ENCODE data around the gene DCLK1. TPM values are rescaled to one million over a fixed set of nuclear protein-coding genes. Genes with fewer than 3 reads are reported as not detected.

The DCLK1 gene
- total RNA-seq, 4 donors from 2014 or later, result 21.3 to 63.8 (median 40.9) TPM

DNA sequence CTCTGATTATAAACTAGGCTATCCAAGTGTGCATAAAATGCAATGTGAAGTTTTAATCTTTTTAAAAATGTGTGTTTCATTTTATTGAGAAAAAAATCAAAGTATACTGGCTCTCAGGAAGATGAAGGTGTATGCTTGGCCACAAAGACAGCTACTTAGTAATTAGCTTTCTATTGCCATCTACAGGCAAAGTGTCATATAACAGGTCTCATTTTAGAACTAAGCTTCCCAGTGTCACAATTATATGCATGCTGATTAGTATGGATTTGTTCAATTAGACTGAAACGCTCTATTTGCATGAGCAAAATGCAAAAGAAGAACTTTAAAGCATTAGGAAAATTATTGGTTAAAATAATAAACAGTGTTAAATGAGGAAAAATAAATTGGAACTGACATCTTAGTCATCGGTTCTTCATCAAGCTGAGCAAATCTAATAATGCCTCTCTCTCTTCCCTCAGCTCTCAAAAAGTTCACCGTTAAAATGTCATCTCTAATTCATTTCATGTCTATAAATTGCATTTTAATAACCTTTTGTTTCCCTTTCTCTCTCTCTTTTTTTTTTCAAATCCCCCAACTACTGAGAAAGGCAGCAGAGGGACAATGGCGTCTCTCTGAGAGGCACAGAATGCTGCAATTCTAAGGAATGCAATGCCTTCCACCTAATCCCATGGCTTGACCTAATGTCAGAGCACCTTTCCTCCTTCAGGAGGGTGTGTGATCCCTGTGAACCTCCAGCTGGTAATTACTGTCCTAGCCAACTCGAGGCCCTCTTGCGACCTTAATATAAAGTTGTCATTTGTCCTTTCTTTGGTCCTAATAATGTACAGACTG lies 341.6 kb downstream of the DCLK1 start:
- Histone ChIP-seq H3K36me3 (no peaks in the 10 kb centered on the region), H3K4me3 (no peak overlapping the region), H3K27ac (no peak overlapping the region), H3K9me3 (no peaks in the 10 kb centered on the region), H3K27me3 (no peaks in the 10 kb centered on the region), H3K4me1 (peaks cover 0 to 5% (median 0%) of the 10 kb centered on the region in 4 donors)
- 62 to 67% methylated on average over 6 of the region's 6 CpGs for WGBS, 2 donors
- no peak for TF ChIP-seq EP300 (IDR thresholded peaks at IDR 0.05)
- no peak for TF ChIP-seq POLR2A (IDR thresholded peaks at IDR 0.05)
- TF ChIP-seq, protein P1, sequence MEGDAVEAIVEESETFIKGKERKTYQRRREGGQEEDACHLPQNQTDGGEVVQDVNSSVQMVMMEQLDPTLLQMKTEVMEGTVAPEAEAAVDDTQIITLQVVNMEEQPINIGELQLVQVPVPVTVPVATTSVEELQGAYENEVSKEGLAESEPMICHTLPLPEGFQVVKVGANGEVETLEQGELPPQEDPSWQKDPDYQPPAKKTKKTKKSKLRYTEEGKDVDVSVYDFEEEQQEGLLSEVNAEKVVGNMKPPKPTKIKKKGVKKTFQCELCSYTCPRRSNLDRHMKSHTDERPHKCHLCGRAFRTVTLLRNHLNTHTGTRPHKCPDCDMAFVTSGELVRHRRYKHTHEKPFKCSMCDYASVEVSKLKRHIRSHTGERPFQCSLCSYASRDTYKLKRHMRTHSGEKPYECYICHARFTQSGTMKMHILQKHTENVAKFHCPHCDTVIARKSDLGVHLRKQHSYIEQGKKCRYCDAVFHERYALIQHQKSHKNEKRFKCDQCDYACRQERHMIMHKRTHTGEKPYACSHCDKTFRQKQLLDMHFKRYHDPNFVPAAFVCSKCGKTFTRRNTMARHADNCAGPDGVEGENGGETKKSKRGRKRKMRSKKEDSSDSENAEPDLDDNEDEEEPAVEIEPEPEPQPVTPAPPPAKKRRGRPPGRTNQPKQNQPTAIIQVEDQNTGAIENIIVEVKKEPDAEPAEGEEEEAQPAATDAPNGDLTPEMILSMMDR (IDR thresholded peaks at IDR 0.05), result peak in 4 of 5 experiments; percentile 47 to 56 (median 51)
- DNase-seq (ENCODE audit: low spot score in 2 of 2), result no peak

DNA sequence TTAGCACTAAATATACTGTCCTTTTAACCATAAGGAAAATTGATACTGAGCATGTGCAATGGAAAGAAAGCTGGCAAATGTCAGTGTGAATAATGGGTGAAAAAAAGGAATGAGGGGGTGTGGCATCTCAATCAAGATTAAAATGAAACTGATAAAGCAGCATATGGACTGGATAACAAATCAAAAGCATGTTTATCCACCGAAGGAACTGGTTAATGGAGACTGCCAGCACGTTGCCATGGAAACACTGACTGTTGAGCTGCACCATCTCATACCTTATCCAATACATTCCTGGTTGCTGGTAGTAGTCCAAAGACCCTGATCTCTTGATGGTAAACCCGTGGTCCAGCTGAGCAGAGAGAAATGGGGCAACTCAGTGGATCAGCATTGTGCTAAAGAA lies 343.2 kb downstream of the DCLK1 start:
- Histone ChIP-seq H3K27me3 (no peaks in the 10 kb centered on the region), H3K9me3 (no peaks in the 10 kb centered on the region), H3K4me1 (peaks cover 0 to 5% (median 0%) of the 10 kb centered on the region in 4 donors), H3K4me3 (no peak overlapping the region), H3K27ac (no peak overlapping the region), H3K36me3 (no peaks in the 10 kb centered on the region)
- TF ChIP-seq EP300 (IDR thresholded peaks at IDR 0.05) (no peak), POLR2A (IDR thresholded peaks at IDR 0.05) (no peak)
- TF ChIP-seq, protein P1 (IDR thresholded peaks at IDR 0.05), result no peak
- WGBS, 2 donors, result 64 to 71% methylated on average over 3 of the region's 3 CpGs
- no peak for DNase-seq (ENCODE audit: low spot score in 2 of 2)

DNA sequence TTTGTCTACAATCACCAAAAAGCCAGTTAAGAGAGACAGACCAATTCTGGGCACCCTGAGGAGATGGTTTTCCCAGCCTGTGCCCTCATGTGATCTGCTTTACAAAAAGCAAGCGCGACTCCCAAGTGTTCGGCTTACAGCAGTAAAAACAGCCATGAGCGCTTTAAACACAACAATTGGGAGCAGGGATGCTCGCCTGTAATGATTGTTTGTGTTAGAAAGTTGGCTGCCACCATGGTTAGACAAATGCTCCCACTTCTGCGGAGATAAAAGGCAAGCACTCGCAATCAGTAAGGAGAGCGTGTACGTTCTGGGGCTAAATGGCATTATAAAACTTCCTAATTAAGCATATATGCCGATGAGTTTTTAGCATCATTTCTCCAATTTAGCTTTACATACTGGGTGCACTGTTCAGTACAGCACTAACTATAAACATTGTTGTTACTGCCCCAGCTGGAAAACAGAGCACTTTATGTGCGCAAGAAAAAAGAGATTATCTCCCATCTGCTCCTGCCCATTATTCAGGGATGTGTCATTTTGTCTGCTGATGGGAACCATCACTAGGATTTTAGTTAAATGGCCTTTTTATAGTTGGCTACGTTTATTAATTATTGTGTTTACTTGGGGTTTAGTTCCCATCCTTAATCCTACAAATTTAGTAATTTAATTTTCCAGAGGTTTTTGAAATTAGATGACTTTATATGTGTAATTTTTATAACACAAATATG lies 345.4 kb downstream of the DCLK1 start:
- Histone ChIP-seq H3K4me3 (no peak overlapping the region), H3K27me3 (no peaks in the 10 kb centered on the region), H3K27ac (no peak overlapping the region), H3K36me3 (no peaks in the 10 kb centered on the region), H3K4me1 (no peaks in the 10 kb centered on the region), H3K9me3 (no peaks in the 10 kb centered on the region)
- no peak for DNase-seq (ENCODE audit: low spot score in 2 of 2)
- TF ChIP-seq POLR2A (IDR thresholded peaks at IDR 0.05), result no peak
- TF ChIP-seq, protein P1 (IDR thresholded peaks at IDR 0.05), result no peak
- WGBS, 2 donors, result 56 to 58% methylated on average over 12 of the region's 12 CpGs

DNA sequence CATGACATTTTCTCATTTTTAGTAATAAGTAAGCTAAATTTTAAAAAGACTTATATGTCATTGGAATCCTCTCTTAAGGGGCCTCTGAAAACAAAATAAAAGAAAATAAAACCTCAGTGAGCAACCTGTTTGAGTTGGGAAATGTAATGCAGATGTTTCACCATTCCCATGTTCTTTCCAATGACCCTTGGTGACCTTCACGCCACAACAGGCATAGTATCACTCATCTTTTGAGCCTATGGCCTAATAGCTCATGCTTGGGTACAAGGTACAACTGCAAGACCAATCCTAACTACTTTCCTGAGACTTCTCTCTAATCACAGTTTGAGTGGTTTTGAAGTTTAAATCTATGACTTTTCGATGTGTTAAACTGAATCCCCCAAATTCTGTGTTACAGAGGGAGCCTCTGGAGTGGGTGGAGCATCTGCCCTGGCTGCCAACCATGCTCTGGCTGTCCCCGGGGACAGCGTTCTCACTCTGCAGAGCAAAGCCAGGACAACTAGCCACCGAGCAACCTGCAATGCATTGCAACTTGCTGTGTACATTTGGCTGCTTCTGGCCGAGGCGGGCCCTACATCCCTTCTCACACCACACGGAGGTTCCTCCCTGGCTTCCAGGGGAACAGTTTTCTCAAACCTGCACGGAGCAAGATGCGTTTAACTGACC lies 346.8 kb downstream of the DCLK1 start:
- Histone ChIP-seq H3K36me3 (no peaks in the 10 kb centered on the region), H3K9me3 (no peaks in the 10 kb centered on the region), H3K4me1 (no peaks in the 10 kb centered on the region), H3K27ac (no peak overlapping the region), H3K27me3 (no peaks in the 10 kb centered on the region), H3K4me3 (no peak overlapping the region)
- 82 to 89% methylated on average over 10 of the region's 10 CpGs for WGBS, 2 donors
- TF ChIP-seq, protein P1 (IDR thresholded peaks at IDR 0.05), result no peak
- no peak for TF ChIP-seq EP300 (IDR thresholded peaks at IDR 0.05)
- TF ChIP-seq POLR2A (IDR thresholded peaks at IDR 0.05), result no peak
- DNase-seq (ENCODE audit: low spot score in 2 of 2), result no peak

Data from tibial nerve (tissue), 4 donors.